Smooth muscle cell (in vitro differentiated cells): ENCODE measurements around the gene GULP1. TPM values are rescaled to one million over a fixed set of nuclear protein-coding genes. Genes with fewer than 3 reads are reported as not detected.
A peak's percentile ranks its signal among the peaks of the same experiment; 100 is the strongest.

Source experiments
- DNase-seq: peaks from one replicate; lab custom pipeline; 2025; ENCODE audit not compliant: unreplicated experiment; lab: John Stamatoyannopoulos, UW
- H2AFZ ChIP-seq: fragments of 200-600 bp; sonication (generic); 2 replicates; pipeline ENCODE4 v1.6.0; 2016; ENCODE audit warnings: antibody characterized with exemption, low read depth, mild to moderate bottlenecking
- H3F3A ChIP-seq: fragments of 200-600 bp; sonication (generic); 2 replicates; pipeline ENCODE4 v1.6.0; 2017; ENCODE audit warnings: antibody characterized with exemption, low read depth
- H3K27ac ChIP-seq: fragments of 200-600 bp; sonication (generic); 2 replicates; pipeline ENCODE4 v1.5.1; 2016; ENCODE audit warnings: low read depth, mild to moderate bottlenecking
- H3K27me3 ChIP-seq: fragments of 200-600 bp; sonication (generic); 2 replicates; pipeline ENCODE4 v1.6.1; 2016; ENCODE audit warnings: low read depth, mild to moderate bottlenecking
- H3K36me3 ChIP-seq: fragments of 200-600 bp; sonication (generic); 2 replicates; pipeline ENCODE4 v1.5.1; 2016; ENCODE audit warnings: low read depth
- H3K4me1 ChIP-seq: fragments of 200-600 bp; sonication (generic); 2 replicates; pipeline ENCODE4 v1.5.1; 2016; ENCODE audit warnings: low read depth
- H3K4me2 ChIP-seq: fragments of 200-600 bp; sonication (generic); 2 replicates; pipeline ENCODE4 v1.6.0; 2016; ENCODE audit warnings: mild to moderate bottlenecking
- H3K4me3 ChIP-seq: fragments of 200-600 bp; sonication (generic); 2 replicates; pipeline ENCODE4 v1.5.1; 2016; ENCODE audit warnings: mild to moderate bottlenecking
- H3K79me2 ChIP-seq: fragments of 200-600 bp; sonication (generic); 2 replicates; pipeline ENCODE4 v1.6.0; 2016; ENCODE audit warnings: low read depth, mild to moderate bottlenecking
- H3K9ac ChIP-seq: fragments of 200-600 bp; sonication (generic); 2 replicates; pipeline ENCODE4 v1.6.0; 2016; ENCODE audit warnings: low read depth
- H3K9me3 ChIP-seq: fragments of 200-600 bp; sonication (generic); replicated peaks from 2 replicates; pipeline ENCODE4 v1.5.1; 2016; ENCODE audit warnings: low read depth
- H4K20me1 ChIP-seq: fragments of 200-600 bp; sonication (generic); 2 replicates; pipeline ENCODE4 v1.6.0; 2016; ENCODE audit warnings: low read depth
- CTCF ChIP-seq: fragments of 200-600 bp; sonication (generic); IDR thresholded peaks from 2 replicates; pipeline ENCODE4 v1.5.1; 2017; ENCODE audit warnings: borderline replicate concordance, mild to moderate bottlenecking, antibody characterized with exemption; ENCODE audit not compliant: insufficient read depth, poor library complexity, severe bottlenecking
- WGBS: methylation state at CpG from one replicate; pipeline ENCODE4 v1.1.7; 2016; ENCODE audit warnings: low lambda C conversion rate; 5-methylcytosine and 5-hydroxymethylcytosine counted together
- polyA plus RNA-seq: library from polyadenylated mRNA; unstranded; fragments of >200 nt; fragmentation: Nextera tagmentation; extraction: Ambion mirVana; gene quantifications from 2 replicates; pipeline ENCODE4 v1.2.1, GENCODE V29; 2016
- total RNA-seq: library from RNA; depleted of rRNA; stranded (reverse); fragments of >200 nt; gene quantifications from 2 replicates; pipeline ENCODE4 v1.2.3, GENCODE V29; 2014

GULP1 gene
- total and polyA plus RNA-seq, 2 experiments from 2014 or later: 40.2 to 115 TPM

GRCh38 chr2:188306271-188306670 lies 14.6 kb downstream of the GULP1 start:
- H3K4me2 ChIP-seq: no peak overlapping the region
- peaks cover 38% of the 10 kb centered on the region for H3K4me1 ChIP-seq
- peaks cover 99% of the 10 kb centered on the region for H3K79me2 ChIP-seq
- H3K4me3 ChIP-seq: no peak overlapping the region
- H3K9ac ChIP-seq: no peak overlapping the region
- H3K27ac ChIP-seq: no peak overlapping the region
- WGBS: 16% methylated on average over 1 of the region's 1 CpG
- no peaks in the 10 kb centered on the region for H3K27me3 ChIP-seq
- no peak for TF ChIP-seq CTCF
- H3K36me3 ChIP-seq: no peaks in the 10 kb centered on the region
- no peak for DNase-seq
- no peak overlapping the region for H2AFZ ChIP-seq
- H3F3A ChIP-seq: no peaks in the 10 kb centered on the region
- no peaks in the 10 kb centered on the region for H3K9me3 ChIP-seq
- no peaks in the 10 kb centered on the region for H4K20me1 ChIP-seq

- no peak overlapping the region for H3K9ac ChIP-seq
- no peak for DNase-seq
- 43% methylated on average over 2 of the region's 2 CpGs for WGBS
- H3K27ac ChIP-seq: peak overlapping the region; percentile 45
- H3K9me3 ChIP-seq: no peaks in the 10 kb centered on the region
- no peaks in the 10 kb centered on the region for H4K20me1 ChIP-seq
- TF ChIP-seq CTCF: no peak
- no peaks in the 10 kb centered on the region for H3K36me3 ChIP-seq
- no peaks in the 10 kb centered on the region for H3K27me3 ChIP-seq
- H3K4me2 ChIP-seq: no peak overlapping the region
- H2AFZ ChIP-seq: no peak overlapping the region
- no peak overlapping the region for H3K4me3 ChIP-seq
- peaks cover 99% of the 10 kb centered on the region for H3K79me2 ChIP-seq
- no peaks in the 10 kb centered on the region for H3F3A ChIP-seq
- H3K4me1 ChIP-seq: peaks cover 32% of the 10 kb centered on the region
These were observed 16.2 kb downstream of the GULP1 start for GRCh38 chr2:188307850-188308283.

- Histone ChIP-seq H3K4me1 (peaks cover 25% of the 10 kb centered on the region), H3K4me2 (no peak overlapping the region), H3F3A (no peaks in the 10 kb centered on the region), H3K4me3 (no peak overlapping the region), H4K20me1 (no peaks in the 10 kb centered on the region), H3K9me3 (no peaks in the 10 kb centered on the region), H3K9ac (no peak overlapping the region), H3K27me3 (no peaks in the 10 kb centered on the region), H3K79me2 (peaks cover 99% of the 10 kb centered on the region), H3K27ac (peak overlapping the region; percentile 45), H2AFZ (no peak overlapping the region), H3K36me3 (no peaks in the 10 kb centered on the region)
- WGBS: 65% methylated on average over 2 of the region's 2 CpGs
- no peak for DNase-seq
- TF ChIP-seq CTCF: no peak
These were observed 16.8 kb downstream of the GULP1 start for GRCh38 chr2:188308483-188308882.

- Histone ChIP-seq H3K9ac (no peak overlapping the region), H3K27me3 (no peaks in the 10 kb centered on the region), H2AFZ (no peak overlapping the region), H3K27ac (no peak overlapping the region), H3K4me2 (no peak overlapping the region), H3K36me3 (no peaks in the 10 kb centered on the region), H3K9me3 (no peaks in the 10 kb centered on the region), H3F3A (no peaks in the 10 kb centered on the region), H4K20me1 (no peaks in the 10 kb centered on the region), H3K79me2 (peaks cover 99% of the 10 kb centered on the region), H3K4me1 (peaks cover 19% of the 10 kb centered on the region), H3K4me3 (no peak overlapping the region)
- over 99% methylated on average over 4 of the region's 4 CpGs for WGBS
- DNase-seq: no peak
- TF ChIP-seq CTCF: no peak
These were observed 17.7 kb downstream of the GULP1 start for GRCh38 chr2:188309364-188309763.
